ENCODE measurements around the gene RCC1. TPM values are rescaled to one million over a fixed set of nuclear protein-coding genes. Genes with fewer than 3 reads are reported as not detected.
A peak's percentile ranks its signal among the peaks of the same experiment; 100 is the strongest.

Gene RCC1
- total and polyA plus RNA-seq, 4 donors = 22.9 to 34.3 (median 28.8) TPM

DNA sequence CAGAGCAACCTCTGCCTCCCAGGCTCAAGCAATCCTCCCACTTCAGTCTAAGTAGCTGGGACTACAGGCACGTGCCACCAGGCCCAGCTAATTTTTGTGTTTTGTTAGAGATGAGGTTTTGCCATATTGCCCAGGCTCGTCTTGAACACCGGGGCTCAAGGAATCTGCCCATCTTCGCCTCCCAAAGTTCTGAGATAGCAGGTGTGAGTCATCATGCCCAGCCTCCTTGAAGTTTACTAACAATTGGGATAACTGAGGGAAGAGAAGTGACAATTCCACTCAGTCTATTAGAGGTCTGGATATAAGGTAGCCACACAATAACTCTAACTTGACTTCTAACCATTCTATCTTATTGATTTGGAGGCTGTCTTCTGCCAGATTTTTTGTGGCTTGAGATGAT is 6.3 kb upstream of the RCC1 start:
- Histone ChIP-seq H3K27me3 (ENCODE audit: control insufficient read depth in 3 of 3, insufficient read depth in 3 of 3, low read length in 2 of 3) (no peaks in the 10 kb centered on the region), H3K4me1 (ENCODE audit: control insufficient read depth in 5 of 5, insufficient read depth in 5 of 5, low read length in 5 of 5) (no peaks in the 10 kb centered on the region), H3K9me3 (ENCODE audit: control insufficient read depth in 4 of 4, insufficient read depth in 3 of 4, low read length in 3 of 4) (no peaks in the 10 kb centered on the region), H3K9ac (ENCODE audit: insufficient read depth in 1 of 2, low read length in 2 of 2) (no peak overlapping the region), H3K36me3 (ENCODE audit: control insufficient read depth in 4 of 4, insufficient read depth in 4 of 4, low read length in 4 of 4) (peaks cover 4 to 18% (median 10%) of the 10 kb centered on the region in 4 donors), H3K4me3 (no peak overlapping the region), H3K27ac (ENCODE audit: low read depth in 1 of 2, low read length in 1 of 2) (no peak overlapping the region)
- ATAC-seq (ENCODE audit: insufficient read depth, low FRiP score) (no peak), DNase-seq (no peak)
- WGBS, 2 donors = 91 to 96% methylated on average over 4 of the region's 4 CpGs
- TF ChIP-seq, protein P1, sequence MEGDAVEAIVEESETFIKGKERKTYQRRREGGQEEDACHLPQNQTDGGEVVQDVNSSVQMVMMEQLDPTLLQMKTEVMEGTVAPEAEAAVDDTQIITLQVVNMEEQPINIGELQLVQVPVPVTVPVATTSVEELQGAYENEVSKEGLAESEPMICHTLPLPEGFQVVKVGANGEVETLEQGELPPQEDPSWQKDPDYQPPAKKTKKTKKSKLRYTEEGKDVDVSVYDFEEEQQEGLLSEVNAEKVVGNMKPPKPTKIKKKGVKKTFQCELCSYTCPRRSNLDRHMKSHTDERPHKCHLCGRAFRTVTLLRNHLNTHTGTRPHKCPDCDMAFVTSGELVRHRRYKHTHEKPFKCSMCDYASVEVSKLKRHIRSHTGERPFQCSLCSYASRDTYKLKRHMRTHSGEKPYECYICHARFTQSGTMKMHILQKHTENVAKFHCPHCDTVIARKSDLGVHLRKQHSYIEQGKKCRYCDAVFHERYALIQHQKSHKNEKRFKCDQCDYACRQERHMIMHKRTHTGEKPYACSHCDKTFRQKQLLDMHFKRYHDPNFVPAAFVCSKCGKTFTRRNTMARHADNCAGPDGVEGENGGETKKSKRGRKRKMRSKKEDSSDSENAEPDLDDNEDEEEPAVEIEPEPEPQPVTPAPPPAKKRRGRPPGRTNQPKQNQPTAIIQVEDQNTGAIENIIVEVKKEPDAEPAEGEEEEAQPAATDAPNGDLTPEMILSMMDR (IDR thresholded peaks at IDR 0.05; ENCODE audit: control extremely low read depth, extremely low read depth) = no peak

DNA sequence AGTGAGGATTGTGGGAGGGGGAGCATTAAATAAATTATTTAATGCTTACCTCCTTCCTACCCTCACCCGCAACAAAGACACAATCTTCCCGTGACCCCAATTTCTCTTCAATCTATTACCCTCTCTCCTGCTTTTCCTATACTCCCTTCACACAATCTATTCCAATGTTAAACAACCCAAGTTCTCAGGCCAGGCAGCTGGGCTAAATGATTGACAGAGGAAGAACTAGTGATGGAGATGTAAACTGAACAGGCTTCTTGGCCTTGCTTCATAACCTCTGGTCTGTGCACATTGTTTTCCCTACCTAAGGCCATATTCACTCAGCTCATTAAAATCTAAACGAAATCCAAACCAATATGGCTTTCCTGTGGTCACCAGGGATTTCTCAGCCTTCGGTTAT is 3.9 kb upstream of the RCC1 start:
- WGBS, 2 donors = 64 to 74% methylated on average over 4 of the region's 4 CpGs
- H3K4me3 ChIP-seq = no peak overlapping the region
- ATAC-seq (ENCODE audit: insufficient read depth, low FRiP score) (no peak), DNase-seq (no peak)
- H3K36me3 ChIP-seq (ENCODE audit: control insufficient read depth in 4 of 4, insufficient read depth in 4 of 4, low read length in 4 of 4) = peaks cover 2 to 9% (median 4%) of the 10 kb centered on the region in 4 donors
- H3K27ac ChIP-seq (ENCODE audit: low read depth in 1 of 2, low read length in 1 of 2) = no peak overlapping the region
- H3K27me3 ChIP-seq (ENCODE audit: control insufficient read depth in 3 of 3, insufficient read depth in 3 of 3, low read length in 2 of 3) = no peaks in the 10 kb centered on the region
- no peaks in the 10 kb centered on the region for H3K9me3 ChIP-seq (ENCODE audit: control insufficient read depth in 4 of 4, insufficient read depth in 3 of 4, low read length in 3 of 4)
- TF ChIP-seq, protein P1 (IDR thresholded peaks at IDR 0.05; ENCODE audit: control extremely low read depth, extremely low read depth) = no peak
- H3K9ac ChIP-seq (ENCODE audit: insufficient read depth in 1 of 2, low read length in 2 of 2) = no peak overlapping the region
- H3K4me1 ChIP-seq (ENCODE audit: control insufficient read depth in 5 of 5, insufficient read depth in 5 of 5, low read length in 5 of 5) = peaks cover 0 to 3% (median 0%) of the 10 kb centered on the region in 5 donors

DNA sequence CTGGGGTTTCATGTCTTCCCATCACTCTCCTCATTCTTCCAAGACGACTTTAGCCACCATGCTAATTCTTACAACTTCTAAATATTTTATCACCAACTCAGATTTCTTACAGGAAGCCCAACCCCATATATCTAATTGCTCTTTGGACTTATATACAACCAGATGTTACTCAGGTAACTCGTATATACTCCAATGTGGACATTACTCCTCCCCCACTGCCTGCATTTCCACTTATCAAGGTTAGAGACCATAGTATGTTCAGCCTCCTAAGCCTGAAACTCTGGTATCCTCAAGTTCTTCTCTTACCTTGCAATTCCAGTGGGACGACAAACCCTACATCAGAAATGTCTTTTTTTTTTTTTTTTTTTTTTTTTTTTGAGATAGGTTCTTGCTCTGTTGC is 2.7 kb upstream of the RCC1 start:
- no peaks in the 10 kb centered on the region for H3K9me3 ChIP-seq (ENCODE audit: control insufficient read depth in 4 of 4, insufficient read depth in 3 of 4, low read length in 3 of 4)
- peaks cover 2 to 6% (median 4%) of the 10 kb centered on the region in 4 donors for H3K36me3 ChIP-seq (ENCODE audit: control insufficient read depth in 4 of 4, insufficient read depth in 4 of 4, low read length in 4 of 4)
- H3K27me3 ChIP-seq (ENCODE audit: control insufficient read depth in 3 of 3, insufficient read depth in 3 of 3, low read length in 2 of 3) = no peaks in the 10 kb centered on the region
- no peak overlapping the region for H3K9ac ChIP-seq (ENCODE audit: insufficient read depth in 1 of 2, low read length in 2 of 2)
- 74 to 84% methylated on average over 3 of the region's 3 CpGs for WGBS, 2 donors
- no peak overlapping the region for H3K4me3 ChIP-seq
- no peak overlapping the region for H3K27ac ChIP-seq (ENCODE audit: low read depth in 1 of 2, low read length in 1 of 2)
- DNase-seq (no peak), ATAC-seq (ENCODE audit: insufficient read depth, low FRiP score) (no peak)
- H3K4me1 ChIP-seq (ENCODE audit: control insufficient read depth in 5 of 5, insufficient read depth in 5 of 5, low read length in 5 of 5) = peaks cover 0 to 14% (median 3%) of the 10 kb centered on the region in 5 donors
- TF ChIP-seq, protein P1 (IDR thresholded peaks at IDR 0.05; ENCODE audit: control extremely low read depth, extremely low read depth) = no peak

GRCh38 chr1:28506907-28507246 is 1.0 kb downstream of the RCC1 start:
- TF ChIP-seq, protein P1 (IDR thresholded peaks at IDR 0.05; ENCODE audit: control extremely low read depth, extremely low read depth) = no peak
- 1 to 3% methylated on average over 14 of the region's 14 CpGs for WGBS, 2 donors
- peak overlapping the region; percentile 41 to 96 for H3K9ac ChIP-seq (ENCODE audit: insufficient read depth in 1 of 2, low read length in 2 of 2)
- peak overlapping the region; percentile 92 for H3K4me3 ChIP-seq
- H3K27me3 ChIP-seq (ENCODE audit: control insufficient read depth in 3 of 3, insufficient read depth in 3 of 3, low read length in 2 of 3) = no peaks in the 10 kb centered on the region
- ATAC-seq (ENCODE audit: insufficient read depth, low FRiP score) (no peak), DNase-seq (no peak)
- no peaks in the 10 kb centered on the region for H3K9me3 ChIP-seq (ENCODE audit: control insufficient read depth in 4 of 4, insufficient read depth in 3 of 4, low read length in 3 of 4)
- peaks cover 22 to 35% (median 31%) of the 10 kb centered on the region in 4 donors for H3K36me3 ChIP-seq (ENCODE audit: control insufficient read depth in 4 of 4, insufficient read depth in 4 of 4, low read length in 4 of 4)
- peak overlapping the region; percentile 83 to 88 for H3K27ac ChIP-seq (ENCODE audit: low read depth in 1 of 2, low read length in 1 of 2)
- peaks cover 9 to 32% (median 15%) of the 10 kb centered on the region in 5 donors for H3K4me1 ChIP-seq (ENCODE audit: control insufficient read depth in 5 of 5, insufficient read depth in 5 of 5, low read length in 5 of 5)
